CD1c-positive myeloid dendritic cell (primary cell): ENCODE results near the gene AASS.

ENCODE experiments used
- DNase-seq: peaks from one replicate; pipeline ENCODE4 v3.0.0-alpha.2; 2016; ENCODE audit errors: extremely low spot score

AASS gene

GRCh38 chr7:122038904-122039303, 105.1 kb downstream of the AASS start:
- no peak for DNase-seq

GRCh38 chr7:122038134-122038533, 105.9 kb downstream of the AASS start:
- no peak for DNase-seq

- no peak for DNase-seq
These were observed 108.2 kb downstream of the AASS start for GRCh38 chr7:122035876-122036275.

GRCh38 chr7:122033641-122034040, 110.4 kb downstream of the AASS start:
- no peak for DNase-seq

GRCh38 chr7:122027058-122027457, 117.0 kb downstream of the AASS start:
- no peak for DNase-seq
